Colon (tissue), 2 donors: ENCODE results near the gene OR4D1.

Experiments
- FAIRE-seq: peaks from 2 replicates; lab custom pipeline; 2012; peaks lifted over from hg19 to GRCh38; lab: Jason Lieb, UNC
- donor health status: control.
- donor health status: control.

The OR4D1 gene

GRCh38 chr17:58156839-58157803 is 8.9 kb downstream of the OR4D1 start:
- no peak for FAIRE-seq

DNA sequence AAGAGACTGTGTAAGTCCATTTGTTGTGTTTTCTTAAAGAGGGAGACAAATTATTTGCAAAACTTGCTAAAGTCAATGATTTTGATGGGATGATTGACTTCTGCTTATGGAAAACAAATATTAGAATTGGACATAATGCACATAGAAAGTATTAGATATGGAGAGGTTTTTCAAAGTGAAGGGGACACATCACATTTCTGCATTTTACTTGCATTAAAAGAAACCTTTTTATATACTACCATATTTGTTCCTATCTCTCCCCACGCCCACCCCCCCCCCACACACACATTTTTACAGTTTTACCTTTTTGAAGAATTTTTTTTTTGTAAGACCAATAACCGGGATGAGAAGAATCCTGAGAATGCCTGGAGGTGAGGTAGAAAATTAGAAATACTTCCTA is 10.0 kb downstream of the OR4D1 start:
- FAIRE-seq: no peak

DNA sequence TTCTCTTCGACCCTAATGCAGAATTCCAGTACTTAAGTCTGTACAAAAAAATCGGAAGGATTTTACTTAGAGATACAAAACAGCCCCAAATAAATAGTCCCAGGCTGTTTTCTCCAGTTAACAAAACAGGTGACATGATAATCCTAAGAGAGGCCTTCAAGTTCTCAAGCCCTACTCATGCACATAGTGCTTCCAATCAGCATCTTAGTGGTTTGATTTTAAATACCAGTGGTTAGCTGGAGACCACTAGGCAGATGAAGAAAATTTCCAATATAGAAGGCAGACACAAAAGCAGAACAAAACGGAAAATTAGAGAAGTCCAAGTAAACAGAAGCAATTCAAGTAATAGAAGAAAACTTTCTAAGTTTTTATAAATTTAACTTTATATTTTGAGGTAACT is 13.4 kb downstream of the OR4D1 start:
- no peak for FAIRE-seq

DNA sequence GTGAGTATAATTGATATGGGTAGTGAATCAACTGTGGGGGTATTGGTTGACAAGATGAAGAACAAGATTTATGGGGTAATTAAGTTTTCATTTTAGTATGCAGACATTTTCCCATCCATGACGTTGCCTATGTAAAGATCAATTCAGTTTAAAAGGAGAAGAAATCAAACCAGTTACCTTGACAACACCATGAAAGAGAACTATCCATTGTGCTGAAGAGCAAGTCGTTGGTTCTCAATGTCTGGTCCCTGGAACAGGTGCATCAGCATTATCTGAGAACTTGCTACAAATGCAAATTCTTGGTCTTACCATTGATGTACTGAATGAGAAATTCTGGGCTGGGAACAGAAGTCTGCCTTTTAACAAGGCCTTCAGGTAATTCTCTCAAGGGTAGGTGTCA is 17.8 kb downstream of the OR4D1 start:
- no peak for FAIRE-seq

DNA sequence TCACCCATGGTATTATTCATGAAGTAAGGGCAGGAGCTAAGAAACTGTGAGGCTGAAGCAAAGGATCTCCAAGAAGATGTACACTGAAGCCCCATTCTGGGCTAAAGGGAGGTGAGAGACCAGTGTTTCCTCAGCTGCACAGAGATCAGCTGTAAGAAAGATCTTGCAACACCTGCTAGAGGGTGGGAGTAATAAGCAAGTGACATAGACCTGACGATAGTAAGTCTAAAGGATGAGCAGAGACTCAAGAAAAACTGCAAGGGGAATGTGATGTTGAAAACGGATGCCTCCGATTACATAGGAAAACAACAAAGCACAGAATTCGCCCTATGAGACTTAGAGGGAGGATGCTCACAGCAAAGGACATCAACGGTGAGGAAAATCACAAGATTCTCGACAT is 18.5 kb downstream of the OR4D1 start, which contains the start of gene OR4D2:
TSS of gene OR4D2 (plus strand) at position 301 of the 400 bp plus-strand sequence. CDS start 2,674 bp downstream, outside the sequence.
- FAIRE-seq: no peak

DNA sequence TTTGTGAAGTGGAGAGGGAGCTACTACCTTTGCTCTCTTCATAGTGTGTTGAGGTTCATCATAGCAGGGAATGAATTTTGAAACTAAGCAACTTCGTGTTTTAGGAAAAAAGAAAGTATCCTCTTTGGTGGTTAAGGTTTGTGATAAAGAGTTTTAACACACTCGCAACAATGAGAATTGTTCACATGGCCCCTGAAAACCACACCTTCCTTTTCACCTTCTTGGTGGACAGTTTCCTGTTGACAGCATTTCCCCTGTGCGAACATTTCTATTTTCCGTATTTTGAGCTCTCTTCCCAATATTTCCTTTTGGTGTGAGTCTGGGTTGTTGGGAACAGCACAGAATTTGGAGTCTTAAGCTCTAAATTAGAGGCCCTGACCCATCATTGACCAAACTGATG is 22.4 kb downstream of the OR4D1 start:
- FAIRE-seq: no peak

DNA sequence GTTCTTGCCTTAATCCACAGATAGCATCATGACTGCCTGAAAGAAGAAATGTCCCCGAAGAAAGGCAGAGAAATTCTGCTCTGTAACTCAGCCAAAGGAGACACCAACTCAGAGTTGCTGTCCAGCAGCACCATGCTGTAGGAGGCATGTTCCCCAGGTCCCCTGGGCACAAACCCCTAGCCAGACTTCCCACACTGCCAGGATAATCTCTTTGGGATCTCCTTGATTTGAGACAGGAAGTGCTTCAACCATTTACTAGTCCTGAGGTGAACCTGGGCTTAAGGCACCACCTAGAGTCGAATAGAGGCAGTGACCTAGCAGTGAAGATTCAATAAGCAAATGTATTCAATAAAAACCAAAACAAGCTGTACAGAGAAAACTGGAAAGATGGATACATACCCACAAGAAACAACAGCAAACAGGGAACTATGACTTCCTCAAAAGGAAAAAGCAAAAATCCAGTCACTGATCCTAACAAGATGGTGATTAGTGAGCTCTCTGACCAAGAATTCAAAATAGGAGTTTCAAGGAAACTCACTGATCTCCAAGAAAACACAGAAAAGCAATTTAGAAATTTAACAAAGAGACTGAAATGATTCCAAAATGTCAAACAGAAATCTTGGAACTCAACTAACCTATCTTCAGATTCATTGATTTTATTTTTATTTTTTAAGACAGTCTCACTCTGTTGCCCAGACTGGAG is 24.3 kb downstream of the OR4D1 start:
- no peak for FAIRE-seq

GRCh38 chr17:58174871-58175270 is 26.7 kb downstream of the OR4D1 start:
- FAIRE-seq: no peak

- no peak for FAIRE-seq
Measured at GRCh38 chr17:58176200-58176599, 28.0 kb downstream of the OR4D1 start.

DNA sequence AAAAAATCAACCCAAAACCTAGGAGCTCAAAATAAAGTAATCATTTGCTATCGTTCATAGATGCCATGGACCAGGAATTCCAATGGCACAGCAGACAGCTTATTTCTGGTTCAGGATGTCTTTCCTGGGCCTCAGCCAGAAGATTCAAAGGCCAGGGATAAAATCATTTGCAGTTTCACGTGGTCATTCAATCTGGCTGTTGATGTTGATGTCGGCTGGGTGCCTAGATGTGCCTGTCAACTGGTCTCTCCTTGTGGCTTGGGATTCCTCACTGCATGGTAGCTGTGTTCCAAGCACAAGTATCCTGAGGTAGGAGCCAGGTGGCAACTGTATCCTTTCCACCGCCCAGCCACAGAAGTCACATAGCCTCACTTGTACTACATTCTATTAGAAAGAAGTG is 33.6 kb downstream of the OR4D1 start:
- no peak for FAIRE-seq

GRCh38 chr17:58183514-58183913 is 35.3 kb downstream of the OR4D1 start:
- no peak for FAIRE-seq

DNA sequence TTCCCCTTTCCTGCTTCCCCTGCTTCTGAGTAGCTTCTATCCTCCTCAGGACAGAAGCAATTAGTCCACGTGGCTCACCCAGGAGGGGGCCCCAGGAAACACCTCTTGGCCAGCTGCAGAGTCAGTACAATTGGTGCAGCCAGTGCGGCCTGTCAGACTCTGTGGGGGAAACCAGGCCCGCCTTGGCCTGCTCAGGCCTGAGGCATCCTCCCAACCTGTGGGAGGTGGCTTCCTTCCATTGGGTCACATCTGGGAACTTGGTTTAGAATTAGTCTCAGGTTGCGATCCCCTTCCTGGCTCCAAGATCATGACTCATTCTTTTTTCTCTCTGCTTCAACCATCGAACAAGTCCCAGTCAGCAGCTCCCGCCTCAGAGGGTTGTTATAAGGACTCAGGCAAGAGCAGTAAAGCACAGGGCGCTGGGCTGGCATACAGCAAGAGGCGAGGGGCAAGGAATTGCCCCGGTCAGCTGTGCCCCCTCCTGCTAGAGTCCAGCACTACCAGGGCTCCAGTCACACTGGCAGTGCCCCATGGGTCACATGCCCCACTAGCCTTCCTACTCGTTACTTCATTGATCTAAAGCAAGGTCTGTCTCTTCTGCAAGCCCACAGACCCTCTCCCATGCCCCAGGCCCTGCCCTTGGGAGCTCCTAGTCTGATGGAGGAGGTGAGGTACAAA is 36.3 kb downstream of the OR4D1 start:
- no peak for FAIRE-seq

DNA sequence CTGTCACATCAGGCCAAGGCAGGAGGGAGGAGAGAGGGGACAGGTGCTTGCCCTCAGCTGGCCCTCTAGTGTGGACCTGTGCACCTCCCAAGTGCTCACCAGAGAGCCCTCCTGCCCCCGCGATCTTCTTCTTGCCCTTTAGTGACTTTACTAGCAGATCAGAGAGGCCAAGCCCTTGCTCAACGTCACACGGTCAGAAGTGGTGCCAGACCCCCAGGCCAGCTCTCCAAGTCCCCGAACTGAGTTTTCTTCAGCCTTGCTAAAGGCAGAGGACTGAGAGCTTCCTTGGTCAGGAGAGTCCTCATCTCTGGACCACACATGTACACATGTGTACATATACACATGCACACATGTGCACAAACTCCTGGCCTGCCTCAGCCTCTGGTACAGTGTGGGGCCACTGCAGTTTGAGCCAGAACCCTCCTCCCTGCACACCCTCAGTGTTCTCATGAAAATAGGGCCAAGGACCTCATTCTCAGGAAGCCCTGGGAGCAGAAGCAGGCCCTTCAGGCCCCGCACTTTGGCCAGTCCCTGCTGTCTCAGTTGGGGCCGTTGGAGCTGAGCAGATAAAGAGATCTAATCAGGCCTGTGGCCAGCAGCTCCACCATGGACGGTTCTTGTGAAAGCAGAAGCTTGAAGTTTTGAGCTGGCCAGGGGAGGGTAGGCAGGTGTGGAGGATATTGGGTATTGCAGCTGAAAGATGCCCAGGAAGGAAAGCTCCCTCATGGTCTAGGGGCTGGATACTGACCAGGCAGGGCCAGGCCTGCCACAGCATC is 37.0 kb downstream of the OR4D1 start:
- FAIRE-seq: no peak

GRCh38 chr17:58186591-58186990 is 38.4 kb downstream of the OR4D1 start:
- FAIRE-seq: no peak

DNA sequence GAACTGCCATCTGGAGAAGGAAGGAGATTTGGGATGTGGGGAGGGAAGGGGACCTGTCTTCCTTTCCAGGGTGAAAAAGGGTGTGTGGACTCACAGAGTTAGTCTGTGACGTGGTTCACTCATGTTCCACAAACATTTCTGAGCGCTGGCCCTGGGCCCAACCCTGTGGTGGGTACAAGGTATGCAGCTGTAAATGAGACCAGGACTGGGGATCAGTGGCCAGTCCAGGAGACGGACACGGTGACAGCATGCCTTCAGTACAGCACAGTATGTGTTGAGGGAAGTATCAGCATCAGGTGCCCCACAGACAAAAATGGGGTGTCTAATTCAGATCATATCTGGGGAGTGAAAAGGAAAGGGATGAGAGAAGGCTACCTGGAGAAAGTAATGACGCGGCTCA is 38.9 kb downstream of the OR4D1 start:
- no peak for FAIRE-seq

DNA sequence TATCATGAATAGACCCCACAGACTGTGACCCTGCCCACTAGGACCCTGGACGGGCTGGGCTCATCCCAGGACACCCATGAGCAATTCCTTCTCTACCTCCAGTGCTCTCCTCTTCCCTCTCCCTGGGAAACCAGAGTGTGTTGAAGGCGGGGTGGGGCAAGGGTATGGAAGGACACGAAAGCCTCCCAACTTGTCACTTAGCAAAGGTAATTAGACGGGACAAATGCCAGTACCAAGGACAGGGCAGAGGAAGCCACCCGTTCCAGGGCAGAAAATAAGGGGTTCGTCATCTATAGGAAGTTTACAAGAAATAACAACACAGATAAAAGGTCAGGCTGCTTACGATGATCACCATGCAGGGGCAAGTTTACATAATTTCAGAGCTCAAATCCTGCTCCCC is 39.5 kb downstream of the OR4D1 start:
- FAIRE-seq: no peak

GRCh38 chr17:58189436-58190146 is 41.4 kb downstream of the OR4D1 start:
- FAIRE-seq: no peak

- no peak for FAIRE-seq
Measured at GRCh38 chr17:58191241-58191896, 43.2 kb downstream of the OR4D1 start.

DNA sequence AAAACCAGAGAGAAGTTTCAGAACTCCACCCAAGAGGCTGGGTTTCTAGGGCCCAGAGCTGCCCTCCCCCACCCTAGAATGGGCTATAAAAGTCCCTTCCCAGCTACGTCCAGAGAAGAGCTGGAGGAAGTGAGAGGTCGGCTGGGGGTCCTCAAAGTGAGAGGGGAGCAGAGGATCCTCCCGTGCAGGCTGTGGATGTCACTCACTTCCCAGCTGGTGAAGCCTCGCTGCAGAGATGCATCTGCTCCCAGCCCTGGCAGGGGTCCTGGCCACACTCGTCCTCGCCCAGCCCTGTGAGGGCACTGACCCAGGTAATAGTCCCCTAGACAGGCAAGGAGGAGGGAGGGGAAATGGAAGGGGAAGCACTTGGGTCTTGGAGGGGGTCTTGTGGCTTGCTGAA is 44.4 kb downstream of the OR4D1 start, which contains the start of gene EPX:
TSS of gene EPX (plus strand) at position 115 of the 400 bp plus-strand sequence. CDS start at position 236, 121 bp downstream.
- no peak for FAIRE-seq

GRCh38 chr17:58193641-58194255 is 45.6 kb downstream of the OR4D1 start:
- no peak for FAIRE-seq
